OCI-LY7 (cell line): ENCODE data around the gene UPF2. TPM values are rescaled to one million over a fixed set of nuclear protein-coding genes. Genes with fewer than 3 reads are reported as not detected.

Experiments used
- BruUV-seq: library from RNA; stranded (reverse); fragments of 400-500 nt; replicated peaks from 2 replicates; lab custom pipeline; 2021; lab: Mats Ljungman, UMichigan
- CTCF ChIA-PET: fragments of 300-600 bp; sonication (Branson Sonifier 250); formaldehyde crosslinking; loops from one replicate; lab custom pipeline; 2022; ENCODE audit warnings: antibody characterized with exemption; ENCODE audit not compliant: unreplicated experiment; lab: Charles Lee
- POLR2A ChIA-PET: fragments of 300-600 bp; sonication (Branson Sonifier 250); formaldehyde crosslinking; loops from one replicate; lab custom pipeline; 2022; ENCODE audit warnings: antibody characterized with exemption; lab: Charles Lee
- DNase-seq: peaks from one replicate; pipeline ENCODE4 v3.0.0-alpha.2; 2015; ENCODE audit warnings: low spot score
- H2AFZ ChIP-seq: fragments of 200-600 bp; sonication (generic), shearing (Covaris generic); 2 replicates; pipeline ENCODE4 v1.6.1; 2014; ENCODE audit warnings: mild to moderate bottlenecking, antibody characterized with exemption, low read length, moderate library complexity
- H3K27ac ChIP-seq: fragments of 200-600 bp; sonication (generic); 2 replicates; pipeline ENCODE4 v1.5.1; 2014; ENCODE audit warnings: mixed run types, low read depth, mild to moderate bottlenecking, moderate library complexity, low read length, inconsistent platforms; ENCODE audit not compliant: poor library complexity, severe bottlenecking
- H3K36me3 ChIP-seq: fragments of 200-600 bp; sonication (generic); 2 replicates; pipeline ENCODE4 v1.6.1; 2014; ENCODE audit warnings: mild to moderate bottlenecking, antibody characterized with exemption, low read length, moderate library complexity, mixed read lengths; ENCODE audit not compliant: insufficient read depth
- H3K4me1 ChIP-seq: fragments of 200-600 bp; sonication (generic); 2 replicates; pipeline ENCODE4 v1.5.1; 2014; ENCODE audit warnings: mild to moderate bottlenecking, low read length; ENCODE audit not compliant: insufficient read depth, poor library complexity, severe bottlenecking
- H3K4me2 ChIP-seq: fragments of 200-600 bp; sonication (generic); 2 replicates; pipeline ENCODE4 v1.6.1; 2014; ENCODE audit warnings: mild to moderate bottlenecking, low read length
- H3K4me3 ChIP-seq: fragments of 200-600 bp; sonication (generic); 2 replicates; pipeline ENCODE4 v1.5.1; 2014; ENCODE audit warnings: mild to moderate bottlenecking, low read depth, low read length; ENCODE audit not compliant: poor library complexity, severe bottlenecking
- H3K79me2 ChIP-seq: fragments of 200-600 bp; sonication (generic); 2 replicates; pipeline ENCODE4 v1.6.1; 2016; ENCODE audit warnings: low read depth, mild to moderate bottlenecking, low read length, moderate library complexity, mixed read lengths; ENCODE audit not compliant: insufficient read depth
- H3K9me2 ChIP-seq: fragments of 200-600 bp; sonication (generic); 2 replicates; pipeline ENCODE4 v1.6.1; 2016; ENCODE audit warnings: mild to moderate bottlenecking, low read length, mixed read lengths; ENCODE audit not compliant: insufficient read depth
- H3K9me3 ChIP-seq: fragments of 200-600 bp; sonication (generic); 2 replicates; pipeline ENCODE4 v1.6.1; 2014; ENCODE audit warnings: mild to moderate bottlenecking, mixed run types, low read length, mixed read lengths
- H4K20me1 ChIP-seq: fragments of 200-600 bp; sonication (generic); 2 replicates; pipeline ENCODE4 v1.6.1; 2014; ENCODE audit warnings: mild to moderate bottlenecking, antibody characterized with exemption, low read length, moderate library complexity, mixed read lengths; ENCODE audit not compliant: insufficient read depth
- EZH2phosphoT487 ChIP-seq: fragments of 200-600 bp; sonication (generic); IDR thresholded peaks from 2 replicates; pipeline ENCODE4 v1.6.1; 2018; ENCODE audit warnings: low read depth, borderline replicate concordance, mild to moderate bottlenecking, mixed run types, antibody characterized with exemption, low read length, moderate library complexity, mixed read lengths
- intact Hi-C: fragments of 100-400 bp; cut with micrococcal nuclease; formaldehyde crosslinking; loops from one replicate; pipeline ENCODE4 v1.10.0; 2022; ENCODE audit not compliant: unreplicated experiment
- total RNA-seq, 2 experiments: library from RNA; depleted of rRNA in 1 of 2; stranded (reverse); fragments of >200 nt in 1 of 2; shearing (Covaris generic) in 1 of 2; gene quantifications; 2 replicates each; pipeline ENCODE4 v1.2.3, GENCODE V29; 2014 to 2022
- TF ChIP-seq, protein P1 (sequence below): fragments of 200-600 bp; sonication (generic); conservative IDR thresholded peaks from 2 replicates; pipeline ENCODE4 v1.5.1; 2014; ENCODE audit warnings: mild to moderate bottlenecking, antibody characterized with exemption, low read length, moderate library complexity, mixed read lengths

UPF2 gene
- total RNA-seq, 2 experiments from 2014 or later: 24.8 to 46.8 TPM

DNA sequence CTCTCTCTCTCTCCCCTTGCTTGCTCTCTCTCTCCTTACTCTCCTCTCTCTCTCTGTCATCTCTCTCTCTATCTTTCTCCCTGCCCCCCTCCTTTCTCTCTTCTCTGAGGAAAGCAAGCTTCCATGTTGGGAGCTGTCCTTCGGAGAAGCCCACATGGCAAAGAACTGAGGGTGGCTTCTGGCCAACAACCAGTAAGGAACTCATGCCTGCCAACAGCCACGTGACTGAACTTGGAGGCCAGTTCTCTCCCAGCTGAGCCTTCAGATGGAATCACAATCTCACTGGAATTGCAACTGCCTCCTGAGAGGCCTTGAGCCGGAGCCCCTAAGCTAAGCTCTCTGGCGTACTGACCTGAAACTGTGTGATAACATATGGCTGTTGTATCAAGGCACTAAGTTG, 14.1 kb upstream of the UPF2 start:
- TF ChIP-seq EZH2phosphoT487: no peak
- TF ChIP-seq, protein P1, sequence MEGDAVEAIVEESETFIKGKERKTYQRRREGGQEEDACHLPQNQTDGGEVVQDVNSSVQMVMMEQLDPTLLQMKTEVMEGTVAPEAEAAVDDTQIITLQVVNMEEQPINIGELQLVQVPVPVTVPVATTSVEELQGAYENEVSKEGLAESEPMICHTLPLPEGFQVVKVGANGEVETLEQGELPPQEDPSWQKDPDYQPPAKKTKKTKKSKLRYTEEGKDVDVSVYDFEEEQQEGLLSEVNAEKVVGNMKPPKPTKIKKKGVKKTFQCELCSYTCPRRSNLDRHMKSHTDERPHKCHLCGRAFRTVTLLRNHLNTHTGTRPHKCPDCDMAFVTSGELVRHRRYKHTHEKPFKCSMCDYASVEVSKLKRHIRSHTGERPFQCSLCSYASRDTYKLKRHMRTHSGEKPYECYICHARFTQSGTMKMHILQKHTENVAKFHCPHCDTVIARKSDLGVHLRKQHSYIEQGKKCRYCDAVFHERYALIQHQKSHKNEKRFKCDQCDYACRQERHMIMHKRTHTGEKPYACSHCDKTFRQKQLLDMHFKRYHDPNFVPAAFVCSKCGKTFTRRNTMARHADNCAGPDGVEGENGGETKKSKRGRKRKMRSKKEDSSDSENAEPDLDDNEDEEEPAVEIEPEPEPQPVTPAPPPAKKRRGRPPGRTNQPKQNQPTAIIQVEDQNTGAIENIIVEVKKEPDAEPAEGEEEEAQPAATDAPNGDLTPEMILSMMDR: no peak
- H2AFZ ChIP-seq: no peak overlapping the region
- no peak for DNase-seq
- peaks cover 11% of the 10 kb centered on the region for H3K4me1 ChIP-seq
- intact Hi-C loops: no loop called here
- no peaks in the 10 kb centered on the region for H3K9me3 ChIP-seq
- H3K4me2 ChIP-seq: no peak overlapping the region
- H4K20me1 ChIP-seq: no peaks in the 10 kb centered on the region
- no peaks in the 10 kb centered on the region for H3K36me3 ChIP-seq
- no peak overlapping the region for H3K27ac ChIP-seq
- CTCF ChIA-PET: interaction anchor here (0.6 kb wide), 1 partner anchor 14 kb away, joined by 4 read pairs; no protein-coding TSS in a partner anchor
- no peaks in the 10 kb centered on the region for H3K79me2 ChIP-seq
- POLR2A ChIA-PET: interaction anchor here (0.6 kb wide), 1 partner anchor 23 kb away, joined by 5 read pairs; no protein-coding TSS in a partner anchor
- no TSS peak for BruUV-seq
- H3K9me2 ChIP-seq: no peaks in the 10 kb centered on the region
- no peak overlapping the region for H3K4me3 ChIP-seq

GRCh38 chr10:12055732-12056131, 13.1 kb upstream of the UPF2 start:
- Histone ChIP-seq H4K20me1 (no peaks in the 10 kb centered on the region), H3K36me3 (no peaks in the 10 kb centered on the region), H3K4me1 (peaks cover 20% of the 10 kb centered on the region), H3K4me2 (no peak overlapping the region), H3K9me3 (no peaks in the 10 kb centered on the region), H2AFZ (no peak overlapping the region), H3K27ac (no peak overlapping the region), H3K9me2 (no peaks in the 10 kb centered on the region), H3K79me2 (no peaks in the 10 kb centered on the region), H3K4me3 (no peak overlapping the region)
- TF ChIP-seq EZH2phosphoT487: no peak
- TF ChIP-seq, protein P1: no peak
- CTCF ChIA-PET: no interaction called here
- no peak for DNase-seq
- POLR2A ChIA-PET: interaction anchor here (0.7 to 0.8 kb wide), 2 partner anchors 14 to 388 kb away, joined by 3 read pairs; no protein-coding TSS in a partner anchor
- no TSS peak for BruUV-seq
- intact Hi-C loops: no loop called here

GRCh38 chr10:12051241-12051640, 8.6 kb upstream of the UPF2 start:
- Histone ChIP-seq H4K20me1 (no peaks in the 10 kb centered on the region), H3K36me3 (no peaks in the 10 kb centered on the region), H3K79me2 (no peaks in the 10 kb centered on the region), H3K27ac (peak overlapping the region; percentile 37), H3K9me2 (no peaks in the 10 kb centered on the region), H3K4me1 (peaks cover 26% of the 10 kb centered on the region), H3K9me3 (no peaks in the 10 kb centered on the region), H3K4me2 (peak overlapping the region; percentile 22), H3K4me3 (no peak overlapping the region), H2AFZ (peak overlapping the region; percentile 100)
- TF ChIP-seq, protein P1: no peak
- no peak for TF ChIP-seq EZH2phosphoT487
- intact Hi-C loops: no loop called here
- DNase-seq: peak; percentile 62
- BruUV-seq: no TSS peak
- ChIA-PET CTCF (interaction anchor here (0.9 to 1.5 kb wide), 2 partner anchors 9 to 12 kb away, joined by 3 to 6 read pairs; partner anchors contain the start of gene UPF2), POLR2A (interaction anchor here (0.6 to 2.2 kb wide), 11 partner anchors 9 to 291 kb away, joined by 3 to 20 read pairs (median 7); partner anchors contain the start of genes DHTKD1 and UPF2)
